Stimulated activated CD8-positive, alpha-beta memory T cell treated with anti-CD3 and anti-CD28 coated beads, Interleukin-15, amount 100 ng/mL, for 4 hours (primary cell): ENCODE measurements around the gene KCNJ1.

Experiments used
- DNase-seq, 2 donors: peaks; one replicate each; pipeline ENCODE4 v3.0.0-alpha.2; 2020; ENCODE audit warnings: low read depth in 2 of 2

Gene KCNJ1

GRCh38 chr11:128867277-128867676 lies at the start of gene KCNJ1:
TSS of gene KCNJ1 (minus strand) at chr11:128867296. CDS start at chr11:128840243, 27,053 bp downstream.
- no peak for DNase-seq

- DNase-seq, result no peak
These were observed 49.6 kb upstream of the KCNJ1 start for GRCh38 chr11:128916681-128917080.

GRCh38 chr11:128916037-128916572 lies 49.0 kb upstream of the KCNJ1 start:
- no peak for DNase-seq

GRCh38 chr11:128915149-128915521 lies 48.0 kb upstream of the KCNJ1 start:
- DNase-seq, result no peak

- DNase-seq, result no peak
These were observed 47.4 kb upstream of the KCNJ1 start for GRCh38 chr11:128914216-128915148.

- DNase-seq, result no peak
These were observed 46.7 kb upstream of the KCNJ1 start for GRCh38 chr11:128913806-128914205.

GRCh38 chr11:128911701-128912100 lies 44.6 kb upstream of the KCNJ1 start:
- no peak for DNase-seq

- no peak for DNase-seq
These were observed 44.1 kb upstream of the KCNJ1 start for GRCh38 chr11:128911239-128911638.

GRCh38 chr11:128910576-128910975 lies 43.5 kb upstream of the KCNJ1 start:
- no peak for DNase-seq

- no peak for DNase-seq
These were observed 42.5 kb upstream of the KCNJ1 start for GRCh38 chr11:128909438-128910125.

- no peak for DNase-seq
These were observed 41.5 kb upstream of the KCNJ1 start for GRCh38 chr11:128908391-128909246.

GRCh38 chr11:128907585-128907984 lies 40.5 kb upstream of the KCNJ1 start:
- no peak for DNase-seq

- DNase-seq, result no peak
These were observed 39.3 kb upstream of the KCNJ1 start for GRCh38 chr11:128906185-128907050.

GRCh38 chr11:128905345-128906184 lies 38.5 kb upstream of the KCNJ1 start:
- DNase-seq, result no peak

GRCh38 chr11:128904656-128905344 lies 37.7 kb upstream of the KCNJ1 start:
- DNase-seq, result no peak

GRCh38 chr11:128904303-128904655 lies 37.2 kb upstream of the KCNJ1 start:
- DNase-seq, result no peak

GRCh38 chr11:128903248-128904061 lies 36.4 kb upstream of the KCNJ1 start:
- no peak for DNase-seq

- DNase-seq, result no peak
These were observed 35.5 kb upstream of the KCNJ1 start for GRCh38 chr11:128902515-128903066.
